CD14-positive monocyte (primary cell): Measurements from ENCODE around the gene WIPF2. TPM values are rescaled to one million over a fixed set of nuclear protein-coding genes. Genes with fewer than 3 reads are reported as not detected.

Experiments used
- DNase-seq, 3 donors: peaks; one replicate each; pipeline ENCODE4 v3.0.0-alpha.2; 2011 to 2022
- H2AFZ ChIP-seq: 2 replicates; pipeline ENCODE4 v1.6.0; 2012; ENCODE audit warnings: mild to moderate bottlenecking, low read depth, low read length, inconsistent platforms; ENCODE audit not compliant: insufficient read depth, poor library complexity, severe bottlenecking
- H3K27ac ChIP-seq, 2 donors: 1 replicate in 1 of 2; 2 replicates in 1 of 2; pipeline ENCODE4 v1.5.1; 2012 to 2013; ENCODE audit warnings: low read length in 2 of 2, control low read depth in 1 of 2, inconsistent platforms in 1 of 2, low read depth in 1 of 2, mild to moderate bottlenecking in 1 of 2
- H3K27me3 ChIP-seq, 2 donors: one replicate each; pipeline versions ENCODE4 v1.6.0 to v1.6.1; 2011 to 2013; ENCODE audit warnings: low read length in 2 of 2; ENCODE audit not compliant: control insufficient read depth in 2 of 2, insufficient read depth in 2 of 2
- H3K36me3 ChIP-seq, 2 donors: replicated peaks in 1 of 2; 1 replicate in 1 of 2; 2 replicates in 1 of 2; pipeline versions ENCODE4 v1.5.1 to v1.6.1; 2012 to 2013; ENCODE audit warnings: low read length in 2 of 2, control low read depth in 1 of 2, inconsistent platforms in 1 of 2, mild to moderate bottlenecking in 1 of 2; ENCODE audit not compliant: insufficient read depth in 2 of 2, control insufficient read depth in 1 of 2
- H3K4me1 ChIP-seq, 2 donors: 1 replicate in 1 of 2; 2 replicates in 1 of 2; pipeline versions ENCODE4 v1.5.1 to v1.6.1; 2012 to 2013; ENCODE audit warnings: low read length in 2 of 2, control low read depth in 1 of 2, inconsistent platforms in 1 of 2, mild to moderate bottlenecking in 1 of 2, moderate library complexity in 1 of 2; ENCODE audit not compliant: insufficient read depth in 2 of 2, control insufficient read depth in 1 of 2
- H3K4me2 ChIP-seq: replicated peaks from 2 replicates; pipeline ENCODE3; 2012; ENCODE audit warnings: low read length, moderate library complexity, mild to moderate bottlenecking; ENCODE audit not compliant: poor library complexity, severe bottlenecking; ENCODE audit errors: extremely low read depth
- H3K4me3 ChIP-seq, 3 experiments: fragments of 200-600 bp in 1 of 3; sonication (generic) in 1 of 3; replicated peaks in 1 of 3; 1 replicate in 2 of 3; 2 replicates in 1 of 3; pipeline ENCODE4 v1.5.1; 2011 to 2013; ENCODE audit warnings: low read length in 3 of 3, mild to moderate bottlenecking in 3 of 3, control low read depth in 2 of 3, low read depth in 2 of 3, inconsistent platforms in 1 of 3, moderate library complexity in 1 of 3
- H3K79me2 ChIP-seq: 2 replicates; pipeline ENCODE4 v1.6.0; 2012; ENCODE audit warnings: mild to moderate bottlenecking, control low read depth, inconsistent platforms, low read length, moderate library complexity; ENCODE audit not compliant: insufficient read depth
- H3K9ac ChIP-seq: 2 replicates; pipeline ENCODE4 v1.6.0; 2017; ENCODE audit warnings: low read length, mild to moderate bottlenecking; ENCODE audit not compliant: insufficient read depth, poor library complexity, severe bottlenecking
- H3K9me3 ChIP-seq, 2 donors: replicated peaks in 1 of 2; 1 replicate in 1 of 2; 2 replicates in 1 of 2; pipeline versions ENCODE4 v1.5.1 to v1.6.1; 2012 to 2013; ENCODE audit warnings: low read length in 2 of 2, control low read depth in 1 of 2; ENCODE audit not compliant: control insufficient read depth in 1 of 2, insufficient read depth in 1 of 2
- H4K20me1 ChIP-seq: 2 replicates; pipeline ENCODE4 v1.6.0; 2012; ENCODE audit warnings: mild to moderate bottlenecking, low read length, control low read depth, moderate library complexity; ENCODE audit not compliant: insufficient read depth
- H3K27ac Mint-ChIP-seq, 7 donors: one replicate each; pipeline ENCODE4 v1.8.0; 2020; ENCODE audit warnings: mild to moderate bottlenecking in 7 of 7, mixed read lengths in 7 of 7, moderate library complexity in 6 of 7, inconsistent platforms in 2 of 7
- H3K27me3 Mint-ChIP-seq, 3 donors: one replicate each; pipeline ENCODE4 v1.8.0; 2021 to 2022; ENCODE audit warnings: low read depth in 3 of 3, mild to moderate bottlenecking in 3 of 3, mixed read lengths in 3 of 3, moderate library complexity in 3 of 3, inconsistent platforms in 1 of 3
- H3K36me3 Mint-ChIP-seq, 2 donors: one replicate each; pipeline ENCODE4 v1.8.0; 2020; ENCODE audit warnings: mixed read lengths in 2 of 2, inconsistent platforms in 1 of 2, mild to moderate bottlenecking in 1 of 2
- H3K4me1 Mint-ChIP-seq: one replicate; pipeline ENCODE4 v1.8.0; 2020; ENCODE audit warnings: mild to moderate bottlenecking, mixed read lengths
- H3K4me3 Mint-ChIP-seq, 2 donors: one replicate each; pipeline ENCODE4 v1.8.0; 2020; ENCODE audit warnings: mild to moderate bottlenecking in 2 of 2, mixed read lengths in 2 of 2, moderate library complexity in 1 of 2
- H3K9me3 Mint-ChIP-seq, 7 donors: one replicate each; pipeline ENCODE4 v1.8.0; 2020 to 2022; ENCODE audit warnings: mixed read lengths in 7 of 7, mild to moderate bottlenecking in 6 of 7, moderate library complexity in 6 of 7, inconsistent platforms in 2 of 7
- WGBS: methylation state at CpG from one replicate; pipeline ENCODE4 v1.1.5; 2013; ENCODE audit warnings: missing lambda C conversion rate; ENCODE audit not compliant: insufficient coverage; 5-methylcytosine and 5-hydroxymethylcytosine counted together
- intact Hi-C, 2 donors: fragments of 100-400 bp; cut with micrococcal nuclease; formaldehyde crosslinking; loops; one replicate each; pipeline versions ENCODE4 v1.15.0 to v1.15.1; 2023
- polyA plus RNA-seq, 3 donors: library from polyadenylated mRNA; depleted of rRNA in 1 of 3; unstranded in 2 of 3; stranded (reverse) in 1 of 3; fragments of 300-500 nt in 2 of 3; fragments of >200 nt in 1 of 3; fragmentation: Illumina TruSeq in 2 of 3; gene quantifications; 1 replicate in 2 of 3; 2 replicates in 1 of 3; pipeline ENCODE4 v1.2.3, GENCODE V29; 2012 to 2021
- TF ChIP-seq, protein P1 (sequence below): fragments of 200-600 bp; IDR thresholded peaks from one replicate; pipeline ENCODE4 v1.8.0; 2022; ENCODE audit warnings: antibody characterized with exemption, mild to moderate bottlenecking

The WIPF2 gene
- polyA plus RNA-seq, 3 donors = 5.2 to 9.7 (median 8.4) TPM

DNA sequence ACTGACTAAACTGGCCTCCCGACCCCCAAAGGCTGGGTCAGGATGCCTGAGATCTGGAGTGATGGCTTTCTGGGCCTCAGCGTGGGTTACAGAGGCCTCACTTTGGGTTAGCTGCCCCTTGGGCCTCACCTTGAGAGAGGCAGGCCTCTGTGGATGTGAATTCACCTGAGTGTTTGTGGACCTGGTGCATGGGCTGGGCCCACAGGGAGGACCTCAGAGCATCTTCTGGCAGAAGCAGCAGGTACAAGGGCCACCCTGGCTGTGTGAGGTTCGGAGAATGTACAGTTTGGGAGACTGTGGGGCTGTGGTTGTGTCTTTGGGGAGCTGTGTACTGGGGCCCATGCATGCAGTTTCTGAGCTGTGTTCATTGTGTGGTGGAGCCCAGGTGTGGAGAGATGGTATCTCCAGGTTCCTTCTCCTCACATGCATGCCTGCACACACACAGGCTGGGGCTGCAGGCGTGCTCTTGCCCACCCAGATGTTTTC lies 108.2 kb downstream of the WIPF2 start:
- peaks cover 14 to 16% of the 10 kb centered on the region in 2 donors for H3K36me3 ChIP-seq
- peaks cover 99% of the 10 kb centered on the region for H3K79me2 ChIP-seq
- peaks cover 93 to 94% of the 10 kb centered on the region in 2 donors for H3K4me1 ChIP-seq
- Mint-ChIP-seq H3K36me3 (peaks cover 32 to 48% of the 10 kb centered on the region in 2 donors), H3K27me3 (peaks cover 0 to 7% (median 4%) of the 10 kb centered on the region in 3 donors), H3K4me1 (peaks cover 88% of the 10 kb centered on the region), H3K9me3 (no peaks in the 10 kb centered on the region), H3K27ac (peak overlapping the region; percentile 96 to 100 (median 100)), H3K4me3 (peak overlapping the region; percentile 66 to 76)
- peak overlapping the region; percentile 99 to 100 for H3K27ac ChIP-seq
- intact Hi-C loops = no loop called here
- H3K9me3 ChIP-seq = no peaks in the 10 kb centered on the region
- peak overlapping the region; percentile 70 for H3K4me2 ChIP-seq
- H2AFZ ChIP-seq = no peak overlapping the region
- H3K27me3 ChIP-seq = no peaks in the 10 kb centered on the region
- H3K9ac ChIP-seq = peak overlapping the region; percentile 74
- TF ChIP-seq, protein P1, sequence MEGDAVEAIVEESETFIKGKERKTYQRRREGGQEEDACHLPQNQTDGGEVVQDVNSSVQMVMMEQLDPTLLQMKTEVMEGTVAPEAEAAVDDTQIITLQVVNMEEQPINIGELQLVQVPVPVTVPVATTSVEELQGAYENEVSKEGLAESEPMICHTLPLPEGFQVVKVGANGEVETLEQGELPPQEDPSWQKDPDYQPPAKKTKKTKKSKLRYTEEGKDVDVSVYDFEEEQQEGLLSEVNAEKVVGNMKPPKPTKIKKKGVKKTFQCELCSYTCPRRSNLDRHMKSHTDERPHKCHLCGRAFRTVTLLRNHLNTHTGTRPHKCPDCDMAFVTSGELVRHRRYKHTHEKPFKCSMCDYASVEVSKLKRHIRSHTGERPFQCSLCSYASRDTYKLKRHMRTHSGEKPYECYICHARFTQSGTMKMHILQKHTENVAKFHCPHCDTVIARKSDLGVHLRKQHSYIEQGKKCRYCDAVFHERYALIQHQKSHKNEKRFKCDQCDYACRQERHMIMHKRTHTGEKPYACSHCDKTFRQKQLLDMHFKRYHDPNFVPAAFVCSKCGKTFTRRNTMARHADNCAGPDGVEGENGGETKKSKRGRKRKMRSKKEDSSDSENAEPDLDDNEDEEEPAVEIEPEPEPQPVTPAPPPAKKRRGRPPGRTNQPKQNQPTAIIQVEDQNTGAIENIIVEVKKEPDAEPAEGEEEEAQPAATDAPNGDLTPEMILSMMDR = no peak
- 83% methylated on average over 3 of the region's 4 CpGs for WGBS
- no peak for DNase-seq
- H4K20me1 ChIP-seq = peaks cover 4% of the 10 kb centered on the region
- peak overlapping the region in 1 of 3 experiments; percentile 69 for H3K4me3 ChIP-seq

DNA sequence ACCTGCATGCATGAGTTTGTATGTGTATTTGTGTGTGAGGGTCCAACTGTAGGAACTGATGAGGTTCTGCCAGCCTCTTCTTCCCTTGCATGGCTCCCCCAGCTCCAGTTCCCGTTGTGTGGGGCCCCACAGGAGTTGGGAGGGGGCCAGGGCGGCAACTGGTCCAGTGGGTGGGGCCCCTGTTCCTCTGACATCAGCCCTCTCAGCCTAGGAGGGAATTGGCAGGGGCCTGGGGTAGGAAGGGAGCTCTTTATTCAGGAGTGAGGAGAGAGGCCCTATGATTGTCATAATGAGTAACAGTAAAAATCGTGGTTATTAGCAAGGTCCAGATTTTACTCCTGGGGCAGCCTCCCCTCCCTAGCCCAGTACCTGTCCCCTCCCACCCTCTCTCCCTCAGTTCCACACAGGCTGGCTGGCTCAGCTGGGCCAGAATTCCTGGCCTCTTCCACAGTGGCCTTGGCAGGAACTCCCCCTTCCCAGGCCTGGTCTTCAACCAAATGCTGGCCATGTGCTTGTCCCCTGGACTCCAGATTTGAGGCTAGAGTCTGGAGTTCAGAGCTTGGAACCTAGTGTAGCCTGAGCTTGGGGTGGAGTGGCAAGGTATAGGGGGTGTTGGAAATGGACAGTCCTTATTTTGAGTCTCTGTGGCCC lies 108.8 kb downstream of the WIPF2 start:
- H3K4me3 ChIP-seq = peak overlapping the region in 1 of 3 experiments; percentile 69
- peaks cover 14 to 16% of the 10 kb centered on the region in 2 donors for H3K36me3 ChIP-seq
- 0% methylated on average over 2 of the region's 3 CpGs for WGBS
- peaks cover 94% of the 10 kb centered on the region for H3K4me1 Mint-ChIP-seq
- peak overlapping the region; percentile 96 to 100 (median 100) for H3K27ac Mint-ChIP-seq
- H3K79me2 ChIP-seq = peaks cover 100% of the 10 kb centered on the region
- TF ChIP-seq, protein P1 = no peak
- DNase-seq = peak in 2 of 3 donors; percentile 37 to 55
- H4K20me1 ChIP-seq = peaks cover 4% of the 10 kb centered on the region
- peaks cover 36 to 53% of the 10 kb centered on the region in 2 donors for H3K36me3 Mint-ChIP-seq
- H3K4me1 ChIP-seq = peaks cover 99 to 100% of the 10 kb centered on the region in 2 donors
- H3K9me3 ChIP-seq = no peaks in the 10 kb centered on the region
- no peaks in the 10 kb centered on the region for H3K27me3 ChIP-seq
- H3K4me2 ChIP-seq = peak overlapping the region; percentile 70
- H3K27me3 Mint-ChIP-seq = peaks cover 0 to 4% (median 4%) of the 10 kb centered on the region in 3 donors
- H3K9ac ChIP-seq = peak overlapping the region; percentile 74
- H3K4me3 Mint-ChIP-seq = peak overlapping the region; percentile 66 to 81
- H3K27ac ChIP-seq = peak overlapping the region; percentile 99 to 100
- H3K9me3 Mint-ChIP-seq = no peaks in the 10 kb centered on the region
- intact Hi-C loops = no loop called here
- no peak overlapping the region for H2AFZ ChIP-seq
